Hematopoietic multipotent progenitor cell treated with erythropoietin and hydrocortisone succinate and interleukin-3 and kit ligand, for 8 days (in vitro differentiated cells): Measurements from ENCODE around the gene CES1.
"Not testable (repeated sequence)": the region's sequence is repeated elsewhere in the genome, so short reads cannot be mapped to it uniquely, and the experiment has no call there.

Experiments used
- DNase-seq: peaks from one replicate; pipeline ENCODE4 v3.0.0-alpha.2; 2015

The CES1 gene

DNA sequence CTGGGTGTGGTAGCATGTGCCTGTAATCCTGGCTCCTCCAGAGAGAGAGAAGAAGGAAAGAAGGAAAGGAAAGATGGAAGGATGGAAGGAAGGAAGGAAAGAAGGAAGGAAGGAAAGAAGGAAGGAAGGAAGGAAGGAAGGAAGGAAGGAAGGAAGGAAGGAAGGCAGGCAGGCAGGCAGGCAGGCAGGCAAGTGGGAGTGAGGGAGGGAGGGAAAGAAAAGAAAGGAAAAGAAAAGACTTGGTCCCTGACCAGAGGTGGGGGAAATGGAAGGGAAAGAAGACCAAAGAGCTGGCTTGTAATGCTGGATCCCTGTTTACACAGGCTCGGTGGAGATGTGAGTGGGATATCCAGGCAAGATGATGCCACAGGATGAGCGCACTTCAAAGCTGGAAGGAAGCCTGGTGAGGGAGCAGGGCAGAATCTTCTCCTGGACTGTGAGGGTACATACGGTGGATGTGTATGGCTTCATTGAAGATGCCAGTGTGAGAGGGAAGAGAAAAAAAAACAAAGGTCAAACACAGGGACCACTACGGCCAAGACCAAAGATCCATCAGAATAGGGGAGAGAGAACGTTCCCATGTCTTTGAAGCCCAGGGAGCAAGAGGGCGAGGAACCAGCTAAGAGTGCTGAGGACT is 2.1 kb downstream of the CES1 start:
- DNase-seq = no peak

DNA sequence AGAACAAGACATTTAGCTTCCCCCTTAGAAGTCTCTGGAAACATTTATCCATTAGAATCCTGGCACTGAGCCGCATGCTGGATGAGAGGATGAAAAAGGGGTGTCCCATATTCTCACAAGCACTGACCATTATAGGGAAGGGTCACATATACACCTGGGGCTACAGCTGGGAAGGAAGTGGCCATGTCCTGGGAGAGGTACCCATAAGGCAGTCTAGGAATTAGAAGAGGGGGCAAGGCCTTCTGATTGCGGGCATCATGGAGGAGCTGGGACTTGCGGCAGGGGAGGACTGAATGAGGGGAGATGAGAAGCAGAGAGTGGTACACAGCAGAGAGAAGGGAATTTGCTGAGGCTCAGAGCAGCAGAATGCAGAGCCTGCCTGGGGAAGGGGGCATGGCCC is 3.7 kb downstream of the CES1 start:
- DNase-seq = not testable (repeated sequence)

- DNase-seq = no peak
These were observed 4.2 kb downstream of the CES1 start for GRCh38 chr16:55828680-55829079.

DNA sequence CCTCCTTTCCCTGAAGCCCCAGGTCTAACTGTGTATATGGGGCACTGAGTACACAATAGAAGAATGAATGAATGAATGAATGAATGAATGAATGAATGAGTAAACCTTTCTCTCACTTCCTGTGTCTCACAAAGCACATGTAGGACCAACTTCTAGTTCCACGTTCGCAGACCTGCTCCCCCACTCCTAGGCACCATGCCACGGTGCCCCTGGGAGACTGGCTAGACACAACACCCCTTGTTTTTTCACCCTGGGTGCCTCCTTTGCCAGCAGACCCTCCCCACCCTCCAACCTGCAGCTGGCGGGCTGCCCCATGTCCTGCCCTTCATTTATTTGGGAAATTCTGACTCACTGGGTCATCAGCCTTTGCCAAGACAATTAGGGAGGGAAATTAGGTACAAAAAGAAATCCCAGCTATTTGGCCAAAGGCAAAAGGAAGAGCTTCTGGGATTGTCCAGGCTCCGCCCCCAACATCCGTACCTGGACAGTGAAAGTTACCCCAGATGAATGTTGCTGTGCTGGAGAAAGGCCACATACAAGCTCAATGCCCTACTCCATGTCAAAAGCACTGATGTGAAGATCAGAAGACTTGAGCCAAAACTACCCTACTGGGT is 7.7 kb downstream of the CES1 start:
- DNase-seq = no peak

GRCh38 chr16:55824473-55825000 is 8.4 kb downstream of the CES1 start:
- no peak for DNase-seq

DNA sequence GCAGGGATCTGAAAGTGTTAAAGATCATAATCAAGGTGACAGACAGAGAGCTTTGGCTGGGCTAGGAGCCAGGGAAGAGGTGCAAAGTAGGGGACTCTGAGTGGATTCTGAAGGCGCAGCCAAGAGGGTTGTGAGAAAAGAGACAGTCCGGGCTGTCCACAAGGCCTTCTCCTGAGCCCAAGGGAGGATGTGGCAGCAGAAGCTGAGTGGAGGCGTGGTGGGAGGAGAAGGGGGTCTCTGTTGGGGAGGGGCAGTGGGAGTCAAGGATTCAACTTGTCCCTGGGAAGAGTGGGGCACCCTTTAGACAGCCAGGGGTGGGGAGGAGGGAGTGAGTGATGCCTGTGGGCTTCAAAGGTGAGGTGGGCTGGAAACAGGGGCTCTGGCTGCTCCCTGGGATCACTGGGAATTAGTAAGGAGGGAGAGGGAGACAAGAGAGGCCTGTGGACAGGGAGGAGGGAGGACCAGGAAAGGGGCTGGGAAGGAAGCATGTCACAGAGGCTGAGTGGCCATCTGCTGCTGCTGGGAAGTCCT is 10.6 kb downstream of the CES1 start:
- DNase-seq = no peak

GRCh38 chr16:55821210-55821609 is 11.7 kb downstream of the CES1 start:
- DNase-seq = no peak

GRCh38 chr16:55820615-55821014 is 12.3 kb downstream of the CES1 start:
- DNase-seq = no peak

DNA sequence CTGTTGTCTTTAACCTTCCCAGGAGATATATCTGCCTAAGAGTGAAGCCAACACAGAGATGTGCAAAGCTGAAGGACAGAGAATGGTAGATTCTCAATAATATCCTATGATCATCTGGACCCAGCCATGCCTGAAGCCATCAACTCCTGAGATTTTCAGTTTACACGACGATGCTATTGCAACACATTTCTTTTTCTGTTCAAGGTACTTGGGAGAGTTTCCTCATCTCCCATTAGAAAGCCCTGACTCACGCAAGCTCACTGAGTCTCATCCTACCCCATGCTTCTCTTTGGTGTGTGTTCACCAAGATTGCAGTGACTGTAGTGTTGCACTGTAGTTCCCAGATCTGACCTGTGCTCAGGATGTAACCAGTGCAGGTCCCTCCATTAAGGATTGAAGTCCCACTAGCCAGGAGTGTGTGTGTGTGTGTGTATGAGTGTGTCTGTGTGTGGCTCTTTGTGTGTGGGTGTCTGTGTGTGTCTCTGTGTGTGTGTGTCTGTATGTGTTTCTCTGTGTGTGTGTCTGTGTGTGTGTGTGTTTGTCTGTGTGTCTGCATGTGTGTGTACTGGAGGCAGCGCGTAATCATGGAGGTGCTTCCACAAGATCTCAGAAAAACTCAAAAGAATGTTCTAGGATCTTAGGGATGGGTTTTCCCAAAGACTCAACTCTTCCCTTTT is 15.5 kb downstream of the CES1 start:
- no peak for DNase-seq

- not testable (repeated sequence) for DNase-seq
These were observed 16.7 kb downstream of the CES1 start for GRCh38 chr16:55816222-55816621.

GRCh38 chr16:55815320-55815719 is 17.6 kb downstream of the CES1 start:
- no peak for DNase-seq

- DNase-seq = not testable (repeated sequence)
These were observed 18.7 kb downstream of the CES1 start for GRCh38 chr16:55814174-55814573.

DNA sequence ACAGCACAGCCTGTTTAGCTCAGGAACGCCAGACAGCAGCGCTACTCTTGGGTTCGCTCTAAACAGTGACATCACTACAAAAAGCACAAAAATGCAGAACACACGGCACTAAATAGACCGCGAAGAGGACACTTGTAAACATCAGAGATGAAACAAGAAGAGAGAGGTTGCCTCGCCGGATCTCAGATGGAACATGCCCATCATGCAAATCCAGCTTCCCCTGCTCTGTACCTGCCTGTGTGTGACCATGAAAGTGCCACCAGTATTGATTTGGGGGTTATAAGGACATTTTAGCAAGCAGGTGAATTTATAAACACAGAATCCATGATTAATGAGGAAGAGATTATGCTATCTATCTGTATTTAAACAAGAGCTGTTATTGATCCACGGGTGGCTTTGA is 19.2 kb downstream of the CES1 start:
- DNase-seq = not testable (repeated sequence)

GRCh38 chr16:55812951-55813350 is 19.9 kb downstream of the CES1 start:
- DNase-seq = no peak

- DNase-seq = no peak
These were observed 21.1 kb downstream of the CES1 start for GRCh38 chr16:55811811-55812210.

DNA sequence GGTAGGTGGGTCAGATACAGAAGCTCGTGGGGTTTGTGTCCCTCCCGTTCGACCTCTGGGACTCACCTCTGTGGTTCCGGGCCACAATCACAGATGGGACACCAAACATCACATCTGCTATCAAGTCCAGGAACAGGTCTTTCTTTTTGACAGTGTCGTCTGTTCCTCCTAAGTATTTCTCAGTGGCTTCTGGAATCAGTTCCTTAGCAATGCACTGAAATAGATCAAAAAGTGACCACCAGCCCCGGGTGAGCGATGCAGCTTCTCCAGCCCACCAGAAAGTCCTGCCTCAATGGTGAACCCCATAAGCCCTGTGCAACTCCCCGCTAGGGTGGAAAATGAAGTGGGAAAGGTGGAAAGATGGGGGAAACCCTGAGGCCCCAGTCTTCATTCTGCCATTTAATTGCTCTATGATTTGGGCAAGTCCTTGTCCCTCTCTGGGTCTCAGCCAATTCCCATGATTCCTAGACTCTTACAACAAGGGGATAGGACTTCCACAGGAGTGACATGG is 22.4 kb downstream of the CES1 start:
- no peak for DNase-seq

DNA sequence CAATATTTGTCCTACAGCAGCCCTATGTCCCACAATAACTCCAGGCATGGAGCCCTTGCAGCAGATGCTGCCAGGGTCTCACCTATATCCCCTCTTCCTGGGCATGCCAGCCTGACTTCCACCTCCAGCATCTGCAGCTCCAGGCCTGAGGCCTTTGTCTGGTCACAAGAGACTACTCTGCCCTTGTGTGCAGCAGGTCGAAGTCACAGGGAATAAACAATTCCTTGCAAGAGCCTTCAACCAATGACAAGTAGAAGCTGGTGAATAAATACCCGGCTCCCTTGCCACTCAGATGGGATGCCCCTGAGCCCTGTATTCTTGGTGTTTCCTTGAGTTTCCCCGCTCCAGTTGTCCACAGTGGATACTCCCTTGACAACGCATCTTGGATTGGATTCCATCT is 23.0 kb downstream of the CES1 start:
- DNase-seq = no peak

DNA sequence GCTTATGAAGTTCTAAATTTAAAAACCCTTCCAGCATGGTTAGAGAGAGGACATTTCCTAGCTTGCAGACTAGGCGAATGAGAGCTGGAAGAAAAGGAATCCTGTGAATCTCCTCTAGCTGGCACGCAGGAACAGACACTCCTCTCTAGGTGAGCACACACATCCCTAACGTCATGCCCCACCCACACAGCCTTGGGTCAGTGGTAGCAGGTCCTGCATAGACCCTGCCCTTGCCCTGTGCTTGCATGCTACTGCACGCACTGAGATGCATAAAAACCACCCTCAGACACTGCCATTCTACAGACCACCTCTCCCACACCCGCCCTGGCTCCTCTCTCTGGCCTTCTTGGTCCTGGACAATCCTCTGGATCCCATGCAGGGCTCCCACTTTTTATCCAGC is 23.5 kb downstream of the CES1 start:
- no peak for DNase-seq

- not testable (repeated sequence) for DNase-seq
These were observed 24.6 kb downstream of the CES1 start for GRCh38 chr16:55808286-55808685.

DNA sequence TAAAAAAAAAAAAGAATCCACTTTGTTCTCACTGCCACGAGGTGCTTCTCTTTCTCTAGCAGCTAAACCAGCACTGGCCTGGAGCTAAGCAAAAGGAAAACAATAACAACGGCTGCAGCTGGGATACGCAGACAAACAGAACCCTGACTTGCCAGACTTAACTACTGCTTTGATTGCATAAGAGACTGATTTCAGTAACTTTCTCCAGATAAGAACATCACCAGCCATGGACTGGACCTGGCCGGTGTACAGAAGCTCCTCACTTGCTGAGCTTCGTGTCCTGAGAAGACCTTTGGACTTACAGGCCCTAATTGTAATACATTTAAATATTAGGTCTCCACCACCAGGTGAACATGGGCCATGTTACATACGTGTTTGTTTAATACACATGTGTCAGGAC is 27.8 kb downstream of the CES1 start:
- not testable (repeated sequence) for DNase-seq

DNA sequence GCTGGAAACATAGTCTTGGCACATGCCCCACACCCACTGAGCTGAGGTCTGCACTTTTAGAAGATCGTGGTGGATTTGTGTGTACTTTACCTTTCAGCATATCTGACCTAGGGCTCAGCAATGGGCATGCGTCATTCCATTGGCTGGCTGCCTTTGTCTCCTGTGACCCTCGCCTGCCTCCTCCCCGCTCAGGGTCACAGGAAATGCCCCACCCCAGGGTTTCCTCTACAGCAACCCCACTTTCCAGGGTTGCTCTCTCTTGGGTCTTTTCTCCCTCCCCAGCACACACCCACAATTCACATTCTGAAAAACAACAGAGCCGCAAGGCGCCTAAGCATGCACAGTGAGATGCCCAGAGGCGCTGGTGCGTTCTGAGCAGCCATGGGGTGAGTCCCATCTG is 29.2 kb downstream of the CES1 start:
- not testable (repeated sequence) for DNase-seq

DNA sequence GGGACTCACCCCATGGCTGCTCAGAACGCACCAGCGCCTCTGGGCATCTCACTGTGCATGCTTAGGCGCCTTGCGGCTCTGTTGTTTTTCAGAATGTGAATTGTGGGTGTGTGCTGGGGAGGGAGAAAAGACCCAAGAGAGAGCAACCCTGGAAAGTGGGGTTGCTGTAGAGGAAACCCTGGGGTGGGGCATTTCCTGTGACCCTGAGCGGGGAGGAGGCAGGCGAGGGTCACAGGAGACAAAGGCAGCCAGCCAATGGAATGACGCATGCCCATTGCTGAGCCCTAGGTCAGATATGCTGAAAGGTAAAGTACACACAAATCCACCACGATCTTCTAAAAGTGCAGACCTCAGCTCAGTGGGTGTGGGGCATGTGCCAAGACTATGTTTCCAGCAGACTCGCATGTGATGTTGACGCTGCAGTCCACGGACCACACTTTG is 39.9 kb downstream of the CES1 start:
- not testable (repeated sequence) for DNase-seq

DNA sequence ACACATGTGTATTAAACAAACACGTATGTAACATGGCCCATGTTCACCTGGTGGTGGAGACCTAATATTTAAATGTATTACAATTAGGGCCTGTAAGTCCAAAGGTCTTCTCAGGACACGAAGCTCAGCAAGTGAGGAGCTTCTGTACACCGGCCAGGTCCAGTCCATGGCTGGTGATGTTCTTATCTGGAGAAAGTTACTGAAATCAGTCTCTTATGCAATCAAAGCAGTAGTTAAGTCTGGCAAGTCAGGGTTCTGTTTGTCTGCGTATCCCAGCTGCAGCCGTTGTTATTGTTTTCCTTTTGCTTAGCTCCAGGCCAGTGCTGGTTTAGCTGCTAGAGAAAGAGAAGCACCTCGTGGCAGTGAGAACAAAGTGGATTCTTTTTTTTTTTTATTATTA is 41.4 kb downstream of the CES1 start:
- not testable (repeated sequence) for DNase-seq

DNA sequence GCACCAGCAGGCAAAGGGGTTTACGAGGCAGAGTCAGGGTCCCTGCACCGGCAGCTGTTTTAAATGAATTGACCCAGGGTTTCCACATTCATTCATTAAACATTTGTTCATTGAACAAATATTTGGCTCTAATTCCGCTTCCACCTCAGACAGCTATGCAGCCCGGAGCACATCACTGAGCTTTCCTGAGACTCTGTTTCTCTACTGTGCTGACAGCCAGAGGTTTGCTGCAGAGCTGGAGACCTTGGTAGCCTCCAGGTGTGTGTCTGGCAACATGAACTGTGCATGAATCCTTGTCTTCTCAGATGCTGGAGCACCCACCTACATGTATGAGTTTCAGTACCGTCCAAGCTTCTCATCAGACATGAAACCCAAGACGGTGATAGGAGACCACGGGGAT is 42.7 kb downstream of the CES1 start:
- DNase-seq = not testable (repeated sequence)
